Measurements from ENCODE around the gene TRDMT1.

GRCh38 chr10:17109475-17110207 lies 91.8 kb downstream of the TRDMT1 start:
- TF ChIP-seq CTCF (IDR thresholded peaks at IDR 0.05) (no peak), EZH2 (IDR thresholded peaks at IDR 0.05; ENCODE audit: borderline replicate concordance, insufficient read depth, low read depth, low read length, poor library complexity, severe bottlenecking) (no peak)

Data from B cell (primary cell).